Loucy (cell line): ENCODE measurements around the gene SLC25A15.

Experiments used
- H2AFZ ChIP-seq: fragments of 200-600 bp; sonication (generic); 2 replicates; pipeline ENCODE4 v1.6.0; 2016; ENCODE audit warnings: antibody characterized with exemption, mild to moderate bottlenecking, low read length, moderate library complexity
- H3F3A ChIP-seq: fragments of 200-600 bp; 2 replicates; pipeline ENCODE4 v1.6.0; 2016; ENCODE audit warnings: antibody characterized with exemption, low read depth, mild to moderate bottlenecking
- H3K27me3 ChIP-seq: fragments of 200-600 bp; sonication (generic); 2 replicates; pipeline ENCODE4 v1.6.1; 2014; ENCODE audit warnings: low read length, mild to moderate bottlenecking; ENCODE audit not compliant: insufficient read depth, poor library complexity, severe bottlenecking
- H3K36me3 ChIP-seq: fragments of 200-600 bp; sonication (generic); 2 replicates; pipeline ENCODE4 v1.6.1; 2016; ENCODE audit warnings: low read length; ENCODE audit not compliant: insufficient read depth
- H3K4me1 ChIP-seq: fragments of 200-600 bp; sonication (generic); 2 replicates; pipeline ENCODE4 v1.5.1; 2014; ENCODE audit warnings: low read length, mild to moderate bottlenecking; ENCODE audit not compliant: insufficient read depth, poor library complexity, severe bottlenecking
- H3K4me2 ChIP-seq: fragments of 200-600 bp; sonication (generic); 2 replicates; pipeline ENCODE4 v1.6.0; 2014; ENCODE audit warnings: antibody characterized with exemption, low read length, low read depth, mild to moderate bottlenecking; ENCODE audit not compliant: poor library complexity, severe bottlenecking
- H3K4me3 ChIP-seq: fragments of 200-600 bp; sonication (generic); 2 replicates; pipeline ENCODE4 v1.5.1; 2014; ENCODE audit warnings: low read length, mild to moderate bottlenecking, mixed read lengths; ENCODE audit not compliant: poor library complexity, severe bottlenecking
- H3K79me2 ChIP-seq: fragments of 200-600 bp; sonication (generic); 2 replicates; pipeline ENCODE4 v1.6.1; 2014; ENCODE audit warnings: low read length; ENCODE audit not compliant: insufficient read depth
- H3K9ac ChIP-seq: fragments of 200-600 bp; sonication (generic); 2 replicates; pipeline ENCODE4 v1.6.0; 2014; ENCODE audit warnings: mild to moderate bottlenecking, low read depth, low read length, moderate library complexity; ENCODE audit not compliant: poor library complexity, severe bottlenecking
- H3K9me2 ChIP-seq: fragments of 200-600 bp; sonication (generic); replicated peaks from 2 replicates; pipeline ENCODE4 v1.6.1; 2016; ENCODE audit warnings: low read depth, low read length, mixed read lengths
- H3K9me3 ChIP-seq: fragments of 200-600 bp; sonication (generic); 2 replicates; pipeline ENCODE4 v1.6.1; 2014; ENCODE audit warnings: mild to moderate bottlenecking, antibody characterized with exemption, low read length, low read depth; ENCODE audit not compliant: insufficient read depth
- H4K20me1 ChIP-seq: fragments of 200-600 bp; sonication (generic); 2 replicates; pipeline ENCODE4 v1.6.0; 2014; ENCODE audit warnings: antibody characterized with exemption, low read length, mild to moderate bottlenecking; ENCODE audit not compliant: insufficient read depth, poor library complexity, severe bottlenecking
- EZH2phosphoT487 ChIP-seq: fragments of 200-600 bp; IDR thresholded peaks from 2 replicates; pipeline ENCODE4 v1.6.1; 2018; ENCODE audit warnings: antibody characterized with exemption, mild to moderate bottlenecking, moderate library complexity, borderline replicate concordance
- TF ChIP-seq, protein P1 (sequence below): fragments of 200-600 bp; sonication (generic); conservative IDR thresholded peaks from 2 replicates; pipeline ENCODE4 v1.5.1; 2014; ENCODE audit warnings: mild to moderate bottlenecking, antibody characterized with exemption, low read length

Gene SLC25A15

DNA sequence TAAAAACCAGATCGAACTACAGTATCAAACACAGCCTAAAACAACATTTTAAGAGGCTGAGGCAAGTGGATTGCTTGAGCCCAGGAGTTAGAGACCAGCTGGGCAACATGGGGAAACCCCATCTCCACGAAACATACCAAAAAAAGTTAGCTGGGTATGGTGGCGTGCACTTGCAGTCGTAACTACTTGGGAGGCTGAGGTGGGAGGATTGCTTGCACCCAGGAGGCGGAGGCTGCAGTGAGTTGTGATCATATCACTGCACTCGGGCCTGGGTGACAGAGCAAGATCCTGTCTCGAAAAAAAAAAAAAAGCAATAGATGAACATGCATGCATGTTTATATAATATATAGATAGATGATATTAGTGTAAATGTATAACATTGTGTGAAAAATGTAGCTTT is 13.2 kb upstream of the SLC25A15 start:
- Histone ChIP-seq H3K79me2 (no peaks in the 10 kb centered on the region), H3K4me2 (peak overlapping the region; percentile 71), H3K4me1 (peaks cover 11% of the 10 kb centered on the region), H3K9ac (peak overlapping the region; percentile 14), H3K27me3 (no peaks in the 10 kb centered on the region), H2AFZ (peak overlapping the region; percentile 77; the same call in 1 of the 2 replicates), H4K20me1 (no peaks in the 10 kb centered on the region), H3K4me3 (peak overlapping the region; percentile 69), H3K9me3 (no peaks in the 10 kb centered on the region), H3F3A (no peaks in the 10 kb centered on the region), H3K36me3 (no peaks in the 10 kb centered on the region), H3K9me2 (no peaks in the 10 kb centered on the region)
- TF ChIP-seq, protein P1, sequence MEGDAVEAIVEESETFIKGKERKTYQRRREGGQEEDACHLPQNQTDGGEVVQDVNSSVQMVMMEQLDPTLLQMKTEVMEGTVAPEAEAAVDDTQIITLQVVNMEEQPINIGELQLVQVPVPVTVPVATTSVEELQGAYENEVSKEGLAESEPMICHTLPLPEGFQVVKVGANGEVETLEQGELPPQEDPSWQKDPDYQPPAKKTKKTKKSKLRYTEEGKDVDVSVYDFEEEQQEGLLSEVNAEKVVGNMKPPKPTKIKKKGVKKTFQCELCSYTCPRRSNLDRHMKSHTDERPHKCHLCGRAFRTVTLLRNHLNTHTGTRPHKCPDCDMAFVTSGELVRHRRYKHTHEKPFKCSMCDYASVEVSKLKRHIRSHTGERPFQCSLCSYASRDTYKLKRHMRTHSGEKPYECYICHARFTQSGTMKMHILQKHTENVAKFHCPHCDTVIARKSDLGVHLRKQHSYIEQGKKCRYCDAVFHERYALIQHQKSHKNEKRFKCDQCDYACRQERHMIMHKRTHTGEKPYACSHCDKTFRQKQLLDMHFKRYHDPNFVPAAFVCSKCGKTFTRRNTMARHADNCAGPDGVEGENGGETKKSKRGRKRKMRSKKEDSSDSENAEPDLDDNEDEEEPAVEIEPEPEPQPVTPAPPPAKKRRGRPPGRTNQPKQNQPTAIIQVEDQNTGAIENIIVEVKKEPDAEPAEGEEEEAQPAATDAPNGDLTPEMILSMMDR = no peak
- TF ChIP-seq EZH2phosphoT487 = no peak

DNA sequence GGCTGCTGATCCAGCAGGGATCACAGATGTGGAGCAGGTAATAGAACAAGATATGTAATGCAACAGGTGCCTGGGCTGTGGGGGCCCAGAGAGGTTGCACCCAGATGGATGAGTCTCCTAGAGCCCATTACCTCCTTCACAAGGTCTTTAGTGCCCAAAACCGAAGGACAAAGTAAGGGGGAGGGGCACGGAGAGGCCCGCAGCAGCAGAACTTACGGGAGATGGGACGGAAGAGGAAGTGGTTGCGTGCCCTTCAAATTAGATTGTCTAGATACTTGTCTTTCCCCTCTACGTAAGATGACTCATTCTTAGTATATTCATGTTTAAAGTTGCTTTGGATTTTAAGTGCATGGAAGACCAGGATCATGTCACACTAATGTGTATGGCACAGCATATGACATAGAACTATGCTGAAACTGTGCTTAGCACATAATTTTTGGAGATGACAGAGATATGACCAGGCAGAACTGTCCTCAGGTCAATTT is 12.7 kb upstream of the SLC25A15 start:
- Histone ChIP-seq H3K9me2 (no peaks in the 10 kb centered on the region), H3K9ac (peak overlapping the region; percentile 14), H2AFZ (peak overlapping the region; percentile 77), H3K4me2 (peak overlapping the region; percentile 71), H3K27me3 (no peaks in the 10 kb centered on the region), H3K9me3 (no peaks in the 10 kb centered on the region), H3F3A (no peaks in the 10 kb centered on the region), H3K4me3 (peak overlapping the region; percentile 69), H3K36me3 (no peaks in the 10 kb centered on the region), H3K4me1 (peaks cover 11% of the 10 kb centered on the region), H3K79me2 (no peaks in the 10 kb centered on the region), H4K20me1 (no peaks in the 10 kb centered on the region)
- TF ChIP-seq, protein P1 = no peak
- TF ChIP-seq EZH2phosphoT487 = no peak

- Histone ChIP-seq H3K27me3 (no peaks in the 10 kb centered on the region), H3K9me3 (no peaks in the 10 kb centered on the region), H3K9ac (peak overlapping the region; percentile 14), H3K4me1 (peaks cover 11% of the 10 kb centered on the region), H2AFZ (peak overlapping the region; percentile 77), H3K4me3 (peak overlapping the region; percentile 69), H3K79me2 (no peaks in the 10 kb centered on the region), H3F3A (no peaks in the 10 kb centered on the region), H3K4me2 (peak overlapping the region; percentile 71), H3K36me3 (no peaks in the 10 kb centered on the region), H3K9me2 (no peaks in the 10 kb centered on the region), H4K20me1 (no peaks in the 10 kb centered on the region)
- TF ChIP-seq, protein P1 = peak; percentile 90
- no peak for TF ChIP-seq EZH2phosphoT487
These were observed 12.1 kb upstream of the SLC25A15 start for GRCh38 chr13:40777166-40777808.
